H9 (cell line): ENCODE data around the gene NAGLU. TPM values are rescaled to one million over a fixed set of nuclear protein-coding genes. Genes with fewer than 3 reads are reported as not detected.

ENCODE experiments used
- DNase-seq: peaks from one replicate; pipeline ENCODE4 v3.0.0-alpha.2; 2017
- H2AFZ ChIP-seq: one replicate; pipeline ENCODE4 v1.6.1; 2013; ENCODE audit warnings: mild to moderate bottlenecking, low read length, control low read depth, moderate library complexity
- H2AK5ac ChIP-seq: 2 replicates; pipeline ENCODE4 v1.6.1; 2013; ENCODE audit warnings: low read length, control low read depth, mixed read lengths; ENCODE audit not compliant: insufficient read length
- H2BK120ac ChIP-seq: one replicate; pipeline ENCODE4 v1.6.1; 2013; ENCODE audit warnings: low read depth, mild to moderate bottlenecking, low read length, control low read depth, inconsistent platforms; ENCODE audit not compliant: poor library complexity, severe bottlenecking
- H2BK12ac ChIP-seq: 2 replicates; pipeline ENCODE4 v1.6.1; 2013; ENCODE audit warnings: low read length, control low read depth, mixed read lengths, low read depth; ENCODE audit not compliant: insufficient read length
- H2BK15ac ChIP-seq: 2 replicates; pipeline ENCODE4 v1.6.1; 2013; ENCODE audit warnings: low read depth, low read length, control low read depth
- H2BK20ac ChIP-seq: one replicate; pipeline ENCODE4 v1.6.1; 2013; ENCODE audit warnings: low read depth, mild to moderate bottlenecking, low read length, control low read depth, inconsistent platforms; ENCODE audit not compliant: poor library complexity, severe bottlenecking
- H2BK5ac ChIP-seq: 2 replicates; pipeline ENCODE4 v1.6.1; 2013; ENCODE audit warnings: low read length, control low read depth, mixed read lengths; ENCODE audit not compliant: insufficient read length
- H3K14ac ChIP-seq: 2 replicates; pipeline ENCODE4 v1.6.1; 2013; ENCODE audit warnings: low read length, control low read depth; ENCODE audit not compliant: insufficient read depth
- H3K18ac ChIP-seq: 2 replicates; pipeline ENCODE4 v1.6.1; 2013; ENCODE audit warnings: low read depth, mild to moderate bottlenecking, mixed read lengths, low read length, control low read depth; ENCODE audit not compliant: insufficient read length
- H3K23ac ChIP-seq: 2 replicates; pipeline ENCODE4 v1.6.1; 2013; ENCODE audit warnings: low read length, control low read depth, mixed read lengths, low read depth; ENCODE audit not compliant: insufficient read length
- H3K23me2 ChIP-seq: 2 replicates; pipeline ENCODE4 v1.6.1; 2013; ENCODE audit warnings: low read depth, mild to moderate bottlenecking, mixed read lengths, low read length, control low read depth; ENCODE audit not compliant: insufficient read length, poor library complexity, severe bottlenecking
- H3K27ac ChIP-seq: 2 replicates; pipeline ENCODE4 v1.5.1; 2013; ENCODE audit warnings: low read length, control low read depth, mixed read lengths, low read depth; ENCODE audit not compliant: insufficient read length
- H3K27me3 ChIP-seq: 2 replicates; pipeline ENCODE4 v1.6.1; 2013; ENCODE audit warnings: low read length, control low read depth, inconsistent platforms; ENCODE audit not compliant: insufficient read depth
- H3K4ac ChIP-seq: 2 replicates; pipeline ENCODE4 v1.6.1; 2013; ENCODE audit warnings: low read depth, mild to moderate bottlenecking, control low read depth, inconsistent platforms, low read length, moderate library complexity
- H3K4me1 ChIP-seq: 2 replicates; pipeline ENCODE4 v1.6.1; 2013; ENCODE audit warnings: low read length, control low read depth, inconsistent platforms; ENCODE audit not compliant: insufficient read depth
- H3K4me2 ChIP-seq: 2 replicates; pipeline ENCODE4 v1.6.1; 2013; ENCODE audit warnings: low read length, control low read depth, mixed read lengths; ENCODE audit not compliant: insufficient read length, insufficient read depth
- H3K56ac ChIP-seq: 2 replicates; pipeline ENCODE4 v1.6.1; 2013; ENCODE audit warnings: low read depth, mild to moderate bottlenecking, mixed read lengths, low read length, control low read depth; ENCODE audit not compliant: insufficient read length
- H3K79me1 ChIP-seq: 2 replicates; pipeline ENCODE4 v1.6.1; 2013; ENCODE audit warnings: low read depth, mild to moderate bottlenecking, moderate library complexity, low read length, control low read depth, inconsistent platforms; ENCODE audit not compliant: insufficient read depth, poor library complexity, severe bottlenecking
- H3K79me2 ChIP-seq: 2 replicates; pipeline ENCODE4 v1.6.1; 2013; ENCODE audit warnings: low read length, control low read depth, inconsistent platforms; ENCODE audit not compliant: insufficient read depth
- H3K9ac ChIP-seq: 2 replicates; pipeline ENCODE4 v1.6.1; 2013; ENCODE audit warnings: low read length, control low read depth, mixed read lengths; ENCODE audit not compliant: insufficient read length; ENCODE audit errors: extremely low read depth
- H3K9me3 ChIP-seq: one replicate; pipeline ENCODE4 v1.6.1; 2013; ENCODE audit warnings: low read depth, low read length, inconsistent platforms; ENCODE audit not compliant: control insufficient read depth
- H3T11ph ChIP-seq: one replicate; pipeline ENCODE4 v1.6.1; 2013; ENCODE audit warnings: mild to moderate bottlenecking, low read length, control low read depth, inconsistent platforms
- H4K20me1 ChIP-seq: one replicate; pipeline ENCODE4 v1.6.1; 2013; ENCODE audit not compliant: control insufficient read depth, insufficient read length, insufficient read depth
- H4K5ac ChIP-seq: 2 replicates; pipeline ENCODE4 v1.6.1; 2013; ENCODE audit warnings: low read depth, mild to moderate bottlenecking, mixed read lengths, low read length, control low read depth; ENCODE audit not compliant: insufficient read length
- H4K8ac ChIP-seq: replicated peaks from 2 replicates; pipeline ENCODE4 v1.6.1; 2013; ENCODE audit warnings: low read length, control low read depth, mixed read lengths, low read depth; ENCODE audit not compliant: insufficient read length
- H4K91ac ChIP-seq: 2 replicates; pipeline ENCODE4 v1.6.1; 2013; ENCODE audit warnings: low read depth, mild to moderate bottlenecking, moderate library complexity, mixed read lengths, low read length, control low read depth; ENCODE audit not compliant: insufficient read length
- H3K27ac Mint-ChIP-seq, 3 experiments: 2 replicates in 2 of 3; 3 replicates in 1 of 3; pipeline ENCODE4 v1.8.0; 2020 to 2021; ENCODE audit warnings: mixed read lengths in 3 of 3, mild to moderate bottlenecking in 1 of 3, moderate library complexity in 1 of 3
- H3K27me3 Mint-ChIP-seq: 2 replicates; pipeline ENCODE4 v1.8.0; 2021; ENCODE audit warnings: low read depth, mild to moderate bottlenecking, moderate library complexity, mixed read lengths
- H3K36me3 Mint-ChIP-seq, 3 experiments: 2 replicates in 2 of 3; 3 replicates in 1 of 3; pipeline ENCODE4 v1.8.0; 2020 to 2021; ENCODE audit warnings: low read depth in 3 of 3, mixed read lengths in 3 of 3; ENCODE audit not compliant: insufficient read depth in 1 of 3
- H3K4me1 Mint-ChIP-seq, 2 experiments: 2 replicates each; pipeline ENCODE4 v1.8.0; 2020; ENCODE audit warnings: mixed read lengths in 2 of 2
- H3K4me3 Mint-ChIP-seq, 2 experiments: 2 replicates in 1 of 2; 3 replicates in 1 of 2; pipeline ENCODE4 v1.8.0; 2020 to 2021; ENCODE audit warnings: mild to moderate bottlenecking in 2 of 2, mixed read lengths in 2 of 2, moderate library complexity in 1 of 2
- H3K9me3 Mint-ChIP-seq, 2 experiments: 2 replicates in 1 of 2; 3 replicates in 1 of 2; pipeline ENCODE4 v1.8.0; 2020; ENCODE audit warnings: mild to moderate bottlenecking in 2 of 2, mixed read lengths in 2 of 2, moderate library complexity in 1 of 2
- WGBS: extraction: QIAGEN DNeasy Blood & Tissue Kit; methylation state at CpG from one replicate; pipeline ENCODE4 v1.1.7; 2013; ENCODE audit warnings: missing lambda C conversion rate, low lambda C conversion rate, mixed read lengths; ENCODE audit not compliant: insufficient read length; ENCODE audit errors: extremely low coverage; 5-methylcytosine and 5-hydroxymethylcytosine counted together
- total RNA-seq: library from RNA; stranded (reverse); gene quantifications from 2 replicates; pipeline ENCODE4 v1.2.1, GENCODE V29; 2021
- TF ChIP-seq, protein P1 (sequence below): fragments of 200-600 bp; sonication (generic); conservative IDR thresholded peaks from 3 replicates; pipeline ENCODE4 v1.8.0; 2021; ENCODE audit warnings: antibody characterized with exemption, mild to moderate bottlenecking

Gene NAGLU
- total RNA-seq, 1 experiment from 2014 or later = 23.5 TPM

DNA sequence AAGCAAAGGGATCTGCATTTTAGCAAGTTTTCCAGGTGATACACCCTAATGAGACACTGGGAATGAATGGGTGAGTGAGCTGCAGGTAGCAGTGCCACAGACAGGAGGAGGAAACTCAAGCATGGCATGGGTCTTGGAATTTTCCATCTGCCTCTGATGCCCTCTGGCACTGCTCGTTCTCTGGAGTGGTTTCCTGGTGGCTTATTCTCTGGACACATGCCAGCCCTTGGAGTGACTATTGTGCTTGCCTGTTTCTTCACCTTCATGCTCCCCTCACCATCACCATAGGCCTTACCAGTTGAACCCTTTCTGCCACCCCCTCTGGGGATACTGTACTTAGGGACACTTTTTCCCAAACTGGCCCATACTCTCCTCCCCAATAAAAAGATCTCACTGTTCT, 27.5 kb downstream of the NAGLU start:
- no peak overlapping the region for H2BK5ac ChIP-seq
- H3K23me2 ChIP-seq = peaks cover 16% of the 10 kb centered on the region
- H3K56ac ChIP-seq = no peak overlapping the region
- H3K27me3 Mint-ChIP-seq = no peaks in the 10 kb centered on the region
- peak overlapping the region; percentile 94 to 95 for H3K4me3 Mint-ChIP-seq
- no peaks in the 10 kb centered on the region for H4K20me1 ChIP-seq
- H2BK120ac ChIP-seq = no peak overlapping the region
- peaks cover 17 to 25% of the 10 kb centered on the region in 2 experiments for H3K4me1 Mint-ChIP-seq
- H3K27me3 ChIP-seq = no peaks in the 10 kb centered on the region
- no peak overlapping the region for H3K14ac ChIP-seq
- H3K4me1 ChIP-seq = peaks cover 2% of the 10 kb centered on the region; the same call in 1 of the 2 replicates
- H4K5ac ChIP-seq = no peak overlapping the region
- DNase-seq = no peak
- TF ChIP-seq, protein P1, sequence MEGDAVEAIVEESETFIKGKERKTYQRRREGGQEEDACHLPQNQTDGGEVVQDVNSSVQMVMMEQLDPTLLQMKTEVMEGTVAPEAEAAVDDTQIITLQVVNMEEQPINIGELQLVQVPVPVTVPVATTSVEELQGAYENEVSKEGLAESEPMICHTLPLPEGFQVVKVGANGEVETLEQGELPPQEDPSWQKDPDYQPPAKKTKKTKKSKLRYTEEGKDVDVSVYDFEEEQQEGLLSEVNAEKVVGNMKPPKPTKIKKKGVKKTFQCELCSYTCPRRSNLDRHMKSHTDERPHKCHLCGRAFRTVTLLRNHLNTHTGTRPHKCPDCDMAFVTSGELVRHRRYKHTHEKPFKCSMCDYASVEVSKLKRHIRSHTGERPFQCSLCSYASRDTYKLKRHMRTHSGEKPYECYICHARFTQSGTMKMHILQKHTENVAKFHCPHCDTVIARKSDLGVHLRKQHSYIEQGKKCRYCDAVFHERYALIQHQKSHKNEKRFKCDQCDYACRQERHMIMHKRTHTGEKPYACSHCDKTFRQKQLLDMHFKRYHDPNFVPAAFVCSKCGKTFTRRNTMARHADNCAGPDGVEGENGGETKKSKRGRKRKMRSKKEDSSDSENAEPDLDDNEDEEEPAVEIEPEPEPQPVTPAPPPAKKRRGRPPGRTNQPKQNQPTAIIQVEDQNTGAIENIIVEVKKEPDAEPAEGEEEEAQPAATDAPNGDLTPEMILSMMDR = no peak
- no peak overlapping the region for H3T11ph ChIP-seq
- no peak overlapping the region for H2AFZ ChIP-seq
- H3K9me3 ChIP-seq = no peaks in the 10 kb centered on the region
- H3K27ac ChIP-seq = no peak overlapping the region
- no peaks in the 10 kb centered on the region for H3K9me3 Mint-ChIP-seq
- H2BK20ac ChIP-seq = no peak overlapping the region
- peak overlapping the region; percentile 86 for H3K4me2 ChIP-seq
- peaks cover 4% of the 10 kb centered on the region for H3K79me1 ChIP-seq
- H3K4ac ChIP-seq = no peak overlapping the region
- H3K9ac ChIP-seq = no peak overlapping the region
- H3K23ac ChIP-seq = no peak overlapping the region
- no peak overlapping the region for H4K8ac ChIP-seq
- H4K91ac ChIP-seq = no peak overlapping the region
- no peak overlapping the region for H2AK5ac ChIP-seq
- H3K36me3 Mint-ChIP-seq = peaks cover 3 to 34% (median 26%) of the 10 kb centered on the region in 3 experiments; a peak in 6 of 7 replicates
- no peak overlapping the region for H3K27ac Mint-ChIP-seq
- no peak overlapping the region for H3K18ac ChIP-seq
- H2BK12ac ChIP-seq = no peak overlapping the region
- H2BK15ac ChIP-seq = no peak overlapping the region
- peaks cover 7% of the 10 kb centered on the region; the same call in 1 of the 2 replicates for H3K79me2 ChIP-seq
- WGBS = no CpG with 5 or more reads among the region's 1 CpG
